M059J (cell line): ENCODE results near the gene ADGRG6. TPM values are rescaled to one million over a fixed set of nuclear protein-coding genes. Genes with fewer than 3 reads are reported as not detected.

Source experiments
- DNase-seq: peaks from one replicate; pipeline ENCODE4 v3.0.0-alpha.2; 2012; ENCODE audit warnings: low read depth
- total RNA-seq: library from RNA; depleted of rRNA; stranded (reverse); fragments of >200 nt; shearing (Covaris generic); gene quantifications from 2 replicates; pipeline ENCODE4 v1.2.3, GENCODE V29; 2014

Gene ADGRG6
- total RNA-seq, 1 experiment from 2014 or later = 8.8 TPM

DNA sequence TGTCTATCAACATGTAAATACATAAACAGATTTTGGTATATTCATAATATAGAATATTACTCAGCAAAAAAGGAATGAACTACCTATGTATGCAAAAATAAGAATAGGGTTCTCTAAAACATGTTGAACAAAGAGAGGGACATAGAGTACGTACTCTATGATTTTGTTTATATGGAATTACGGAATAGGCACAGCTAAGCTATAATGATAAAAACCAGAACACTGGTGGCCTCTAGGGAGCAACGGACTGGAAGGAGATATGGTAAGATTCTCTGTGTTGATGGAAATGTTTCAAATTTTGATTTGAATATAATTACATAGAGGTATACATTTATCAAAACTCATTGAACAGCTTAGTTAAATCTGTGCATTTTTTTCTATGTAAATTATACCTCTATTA is 19.6 kb downstream of the ADGRG6 start:
- no peak for DNase-seq

DNA sequence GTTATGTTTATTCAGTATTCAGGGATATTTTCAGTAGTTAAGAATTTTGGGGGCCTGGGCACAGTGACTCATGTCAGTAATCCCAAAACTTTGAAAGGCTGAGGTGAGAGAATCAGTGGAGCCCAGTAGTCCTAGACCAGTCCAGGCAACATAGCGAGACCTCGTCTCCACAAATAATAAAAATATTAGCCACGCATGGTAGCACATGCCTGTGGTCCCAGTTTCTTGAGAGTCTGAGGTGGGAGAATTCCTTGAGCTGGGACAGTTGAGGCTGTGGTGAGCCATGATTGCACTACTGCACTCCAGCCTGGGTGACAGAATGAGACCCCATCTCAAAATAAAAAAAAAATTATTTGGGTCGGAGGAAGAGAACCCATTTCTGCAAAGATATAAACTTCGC is 20.3 kb downstream of the ADGRG6 start:
- DNase-seq = peak; percentile 72

DNA sequence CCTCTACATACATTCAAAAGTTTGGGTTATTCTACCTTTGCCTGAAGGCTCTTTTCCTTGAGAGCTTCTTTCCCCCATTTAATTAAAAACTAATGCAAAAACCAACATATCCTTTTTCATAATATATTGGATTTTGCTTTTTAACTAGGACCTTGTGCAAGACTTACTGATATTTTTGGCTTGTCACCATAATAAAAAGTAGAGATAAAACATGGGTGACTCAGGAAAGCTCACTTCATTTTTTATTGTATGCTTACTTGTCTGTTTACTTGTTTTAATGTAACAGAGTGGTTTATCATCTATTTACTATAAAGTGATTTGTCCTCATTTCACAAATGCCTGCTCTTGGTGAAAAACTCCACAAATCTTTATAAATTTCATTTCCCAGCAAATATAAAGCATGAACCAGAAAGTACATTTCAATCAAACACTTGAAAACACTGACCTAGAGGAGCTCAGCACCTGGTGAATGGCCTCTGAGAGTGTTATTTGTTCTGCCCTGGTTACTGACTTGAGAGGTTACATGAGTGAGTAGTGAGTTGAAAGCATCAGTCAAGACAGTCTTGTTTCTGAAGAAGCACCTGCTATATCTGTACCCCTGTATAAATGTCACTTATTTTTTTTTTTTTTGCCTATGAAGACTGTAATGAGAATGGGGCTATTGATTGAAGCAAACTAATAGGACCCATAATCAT is 20.8 kb downstream of the ADGRG6 start:
- peak; percentile 14 for DNase-seq

DNA sequence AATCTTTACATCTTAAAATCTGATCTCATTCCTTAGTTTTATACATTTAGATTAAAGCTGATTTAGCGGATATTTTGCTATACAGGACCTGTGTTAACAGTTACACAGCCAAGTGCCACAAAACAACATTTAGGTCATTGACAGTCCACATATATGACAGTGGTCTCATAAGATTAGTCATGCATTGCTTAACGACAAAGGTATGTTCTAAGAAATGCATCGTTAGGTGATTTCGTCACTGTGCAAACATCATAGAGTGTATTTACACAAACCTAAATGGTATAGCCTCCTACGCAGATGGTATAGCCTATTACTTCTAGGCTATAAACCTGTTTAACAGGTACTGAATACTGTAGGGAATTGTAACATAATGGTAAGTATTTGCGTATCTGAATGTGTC is 21.6 kb downstream of the ADGRG6 start:
- DNase-seq = no peak

DNA sequence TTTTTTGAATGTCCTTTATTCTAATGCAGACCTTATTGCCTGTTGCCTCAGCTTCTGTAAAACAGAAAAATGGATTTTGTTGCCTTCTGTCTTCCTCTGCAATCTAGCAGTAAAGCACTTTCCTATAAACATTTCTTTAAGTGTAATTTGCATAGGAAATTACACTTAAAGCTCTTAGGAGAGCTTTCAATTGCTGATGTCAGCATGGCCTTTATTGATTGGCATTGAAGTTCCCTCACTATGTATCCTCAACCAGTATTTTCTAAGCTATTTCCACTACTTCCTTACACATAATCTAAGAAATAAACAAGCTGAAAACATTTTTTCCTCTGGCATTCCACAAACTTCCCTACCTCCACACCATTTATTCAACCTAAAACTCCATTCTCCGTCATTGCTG is 22.3 kb downstream of the ADGRG6 start:
- DNase-seq = no peak

DNA sequence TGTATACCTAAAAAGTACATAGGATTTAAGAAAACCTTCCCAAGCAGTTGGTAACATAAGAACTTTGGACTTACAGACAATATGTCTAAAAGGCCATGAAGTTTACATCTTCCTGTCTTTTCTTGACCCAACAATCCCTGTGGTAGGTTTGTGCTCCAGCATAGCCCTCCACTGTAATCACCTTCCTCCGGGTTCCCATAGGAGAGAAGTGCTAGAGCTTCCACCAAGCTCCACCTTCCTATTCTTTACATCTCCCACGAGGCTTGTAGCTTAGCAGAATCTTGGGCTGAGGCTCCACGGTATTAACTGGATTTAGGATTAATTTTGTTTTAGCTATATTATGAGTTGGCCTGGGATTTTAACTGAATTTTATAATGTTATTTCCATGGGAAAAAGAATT is 23.3 kb downstream of the ADGRG6 start:
- DNase-seq = no peak

DNA sequence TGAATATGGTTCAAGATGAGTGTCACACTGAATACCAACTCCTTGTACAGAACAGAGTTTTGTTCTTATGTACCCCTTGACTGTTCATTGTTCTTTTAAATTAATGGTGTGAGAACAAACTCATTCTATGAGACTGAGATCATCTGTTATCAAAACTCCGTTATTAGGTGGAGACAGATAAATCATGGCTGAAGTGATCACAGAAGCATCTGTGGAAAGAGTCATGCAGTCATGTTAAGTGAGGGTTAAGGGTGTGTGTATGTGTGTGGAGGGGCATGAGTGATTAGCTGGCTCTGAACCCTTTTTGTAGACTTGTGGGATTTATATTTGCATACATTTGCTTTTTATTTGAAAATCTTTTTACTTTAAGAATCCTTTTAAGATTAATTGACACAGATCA is 24.7 kb downstream of the ADGRG6 start:
- DNase-seq = no peak

DNA sequence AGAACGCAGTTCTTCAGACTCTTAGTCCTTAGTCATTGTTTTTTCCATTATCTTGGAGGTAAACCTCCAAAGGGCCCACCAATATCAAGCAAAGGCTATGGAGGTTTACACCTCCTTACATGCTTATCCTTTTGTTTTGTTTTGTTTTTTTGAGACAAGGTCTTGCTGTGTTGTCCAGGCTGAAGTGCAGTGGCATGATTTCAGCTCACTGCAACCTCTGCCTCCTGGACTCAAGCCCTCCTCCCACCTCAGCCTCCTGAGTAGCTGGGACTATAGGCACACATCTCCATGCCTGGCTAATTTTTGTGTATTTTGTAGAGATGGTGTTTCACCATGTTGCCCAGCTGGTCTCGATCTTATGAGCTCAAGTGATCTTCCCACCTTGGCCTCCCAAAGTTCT is 26.3 kb downstream of the ADGRG6 start:
- no peak for DNase-seq

DNA sequence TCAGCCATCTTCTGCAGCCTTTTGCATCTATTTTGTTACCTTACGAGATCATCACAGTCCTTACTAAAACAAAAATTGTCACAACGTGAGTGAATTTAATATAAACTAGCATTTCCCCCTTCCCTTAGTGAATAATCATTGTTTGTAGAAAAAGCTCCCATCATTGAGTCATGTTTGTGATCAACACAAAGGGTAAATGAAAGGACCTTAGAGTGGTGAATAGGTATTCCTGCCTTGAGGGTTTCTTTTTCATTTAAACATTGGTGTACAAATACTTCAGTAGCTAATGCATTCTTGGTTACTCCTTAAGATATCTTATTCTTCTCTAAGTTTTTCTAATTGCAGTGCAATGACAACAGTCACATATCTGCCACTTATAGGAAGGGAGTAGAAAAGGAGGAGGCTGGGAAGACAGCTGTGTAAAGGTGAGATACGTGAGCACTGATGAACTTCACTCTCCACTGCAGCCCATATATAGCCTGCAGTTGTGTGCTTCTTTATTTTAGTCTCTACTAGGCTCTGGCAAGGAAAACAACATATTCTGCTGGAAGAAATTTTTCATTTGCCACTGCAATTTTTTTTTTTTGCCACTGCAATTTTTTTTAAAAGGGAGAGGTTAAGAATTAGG is 27.8 kb downstream of the ADGRG6 start:
- peak; percentile 37 for DNase-seq

DNA sequence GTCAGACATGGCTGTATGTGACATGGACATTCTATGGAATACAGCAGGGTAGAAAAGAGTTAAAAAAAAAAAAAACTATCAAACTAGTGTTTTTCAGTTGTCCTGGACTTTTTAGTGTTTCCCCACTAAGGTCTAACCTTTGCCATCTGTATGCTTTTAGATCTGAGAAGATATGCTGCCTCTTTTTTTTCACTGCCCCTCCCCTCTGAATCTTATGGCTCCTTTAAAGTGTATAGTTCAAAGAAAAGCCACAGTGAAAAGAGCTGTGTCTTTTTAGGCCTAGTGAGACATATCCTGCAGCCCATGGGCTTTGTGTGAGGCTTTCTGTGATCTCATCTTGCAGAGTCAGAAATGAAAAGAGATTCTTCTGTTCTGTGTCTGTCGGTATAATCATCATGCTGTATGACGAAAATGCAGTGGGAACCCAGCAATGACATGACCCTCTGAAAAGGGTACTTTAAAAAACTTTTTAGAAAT is 29.3 kb downstream of the ADGRG6 start:
- no peak for DNase-seq

DNA sequence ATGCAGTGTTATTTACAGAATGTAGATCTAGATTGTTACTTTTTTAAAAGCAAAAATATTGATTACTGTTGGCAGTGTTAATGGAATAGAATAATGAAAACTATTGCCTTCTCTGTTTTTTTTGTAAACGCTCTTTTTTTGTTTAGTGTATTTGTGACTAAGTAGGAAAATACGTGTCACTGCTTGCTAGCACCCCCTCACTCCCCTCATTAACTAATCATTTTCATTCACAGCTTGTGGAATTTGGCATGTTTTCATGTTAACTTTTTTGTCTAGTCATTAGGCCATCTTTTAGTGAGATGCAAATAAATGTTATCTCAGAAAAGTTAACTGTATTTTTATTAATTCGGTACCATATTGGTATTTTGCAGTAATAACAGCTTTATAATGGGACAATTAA is 29.8 kb downstream of the ADGRG6 start:
- DNase-seq = no peak

DNA sequence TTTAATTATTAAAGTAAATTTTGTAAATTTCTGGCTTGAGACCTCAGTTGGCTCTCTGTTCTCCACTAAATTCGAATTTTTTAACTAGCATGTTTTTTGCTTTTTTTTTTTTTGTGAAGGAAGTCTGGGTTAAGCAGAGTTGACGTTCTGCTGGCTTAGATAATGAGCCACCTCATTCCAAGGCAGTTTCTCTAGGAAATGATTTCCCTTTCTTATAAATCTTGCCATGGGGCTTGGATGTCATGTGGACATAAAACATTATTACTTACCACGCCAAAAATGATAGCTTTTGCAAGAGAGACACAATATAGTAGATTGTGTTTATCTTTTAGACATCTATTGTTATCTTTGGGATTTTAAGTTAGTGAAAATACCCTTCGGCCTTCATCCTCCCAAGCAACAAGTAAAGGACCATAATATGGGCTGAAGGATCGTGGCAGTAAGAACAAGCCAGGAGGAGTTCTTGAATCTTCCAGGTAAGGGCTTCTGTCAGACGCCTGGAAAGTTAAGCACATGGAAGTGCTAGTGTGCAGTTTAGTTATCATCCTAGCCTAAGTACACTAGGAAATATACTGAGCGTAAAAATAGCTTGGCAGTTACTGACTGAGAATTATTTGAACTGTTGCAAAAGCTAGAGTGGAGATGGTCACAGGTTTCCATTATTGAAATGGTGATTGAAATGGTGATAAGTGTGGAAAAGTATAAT is 30.7 kb downstream of the ADGRG6 start:
- no peak for DNase-seq

DNA sequence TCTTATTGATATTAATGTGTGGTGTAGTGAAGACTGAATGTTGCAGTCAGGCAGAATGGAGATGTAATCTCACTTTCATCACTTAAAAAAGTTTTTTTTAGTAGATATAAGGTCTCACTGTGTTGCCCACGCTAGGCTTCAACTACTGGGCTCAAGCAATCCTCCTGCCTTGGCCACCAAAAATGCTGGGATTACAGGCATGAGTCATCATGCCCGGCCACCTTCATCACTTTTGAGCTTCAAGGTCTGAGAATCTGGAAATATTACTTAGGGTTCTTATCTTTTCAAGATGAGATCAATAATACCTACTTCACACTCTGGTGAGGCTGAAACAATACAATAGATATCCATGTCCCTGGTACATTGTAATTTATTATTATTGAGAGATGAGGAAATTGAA is 31.6 kb downstream of the ADGRG6 start:
- peak; percentile 36 for DNase-seq

DNA sequence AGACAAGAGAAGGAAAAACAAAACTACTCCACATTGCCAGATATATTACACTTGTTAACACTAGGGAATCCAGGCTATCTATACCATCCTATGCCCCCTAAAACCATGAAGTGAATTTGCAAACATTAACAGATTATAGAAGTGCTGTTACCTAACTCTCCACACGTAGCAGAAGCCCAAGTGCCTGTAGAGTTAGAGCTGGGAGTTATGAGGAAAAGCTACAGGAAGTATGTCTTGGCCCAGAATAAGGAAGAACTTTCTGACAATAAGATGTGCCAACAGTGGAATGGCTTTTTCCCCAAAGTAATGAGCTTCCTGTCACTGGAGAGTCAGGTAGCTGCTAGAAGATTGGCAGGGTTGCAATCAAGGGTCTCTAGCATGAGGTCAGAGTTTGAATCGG is 32.5 kb downstream of the ADGRG6 start:
- no peak for DNase-seq

DNA sequence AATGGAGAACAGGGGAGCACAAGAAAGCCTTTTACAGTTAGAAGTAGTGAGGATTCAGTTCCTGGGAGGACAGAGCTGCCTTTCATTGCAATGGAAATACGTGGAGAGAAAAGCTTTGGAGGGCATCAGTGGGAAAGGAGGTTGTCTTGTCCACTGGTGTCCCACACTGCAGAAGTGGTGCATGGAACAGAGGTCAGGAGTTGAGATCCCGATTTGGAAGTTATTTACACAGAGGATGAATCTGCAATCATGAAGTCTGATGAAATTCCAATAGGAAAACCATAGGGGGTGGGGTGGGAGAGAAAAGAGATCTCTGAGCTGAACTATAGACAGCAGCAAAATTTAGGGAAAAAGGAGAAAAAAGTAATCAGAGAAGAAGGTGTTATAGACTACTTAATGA is 33.6 kb downstream of the ADGRG6 start:
- no peak for DNase-seq

DNA sequence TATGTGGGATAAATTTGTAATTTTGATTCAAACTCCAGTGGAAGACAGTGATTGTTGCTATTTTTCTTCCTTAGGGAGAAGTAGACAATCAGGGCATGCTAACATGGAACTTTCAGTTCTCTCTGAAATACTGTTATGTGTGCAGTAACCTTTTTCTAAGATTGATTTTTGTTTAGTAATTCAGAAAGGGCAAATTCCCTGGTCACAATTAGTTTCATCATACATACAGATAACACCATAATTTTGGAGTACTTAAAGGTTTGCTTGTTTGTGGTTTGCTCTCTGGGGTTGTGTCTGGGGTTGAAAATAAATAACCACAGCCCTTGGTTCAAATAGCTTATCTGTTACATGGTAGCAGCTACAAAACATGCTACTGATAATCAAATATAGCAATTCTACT is 34.4 kb downstream of the ADGRG6 start:
- no peak for DNase-seq

DNA sequence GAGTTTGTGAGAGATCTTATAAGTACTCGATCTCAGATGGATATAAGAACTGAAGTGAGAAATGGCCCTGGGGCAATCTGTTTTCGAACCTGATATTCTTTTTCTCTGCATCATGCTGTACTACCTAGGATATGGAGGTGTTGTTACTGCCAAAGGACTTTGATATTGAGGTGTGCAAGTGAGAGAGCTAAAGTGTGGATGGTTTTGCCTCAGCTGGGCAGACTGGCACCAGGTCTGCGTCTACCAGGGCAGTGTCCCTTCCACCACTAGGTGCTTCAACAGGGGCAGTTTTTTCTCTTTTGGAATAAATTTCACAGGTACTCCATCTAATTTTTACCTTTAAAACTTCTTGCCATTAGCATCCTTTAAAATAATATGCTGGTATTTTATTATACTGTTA is 35.0 kb downstream of the ADGRG6 start:
- DNase-seq = no peak

DNA sequence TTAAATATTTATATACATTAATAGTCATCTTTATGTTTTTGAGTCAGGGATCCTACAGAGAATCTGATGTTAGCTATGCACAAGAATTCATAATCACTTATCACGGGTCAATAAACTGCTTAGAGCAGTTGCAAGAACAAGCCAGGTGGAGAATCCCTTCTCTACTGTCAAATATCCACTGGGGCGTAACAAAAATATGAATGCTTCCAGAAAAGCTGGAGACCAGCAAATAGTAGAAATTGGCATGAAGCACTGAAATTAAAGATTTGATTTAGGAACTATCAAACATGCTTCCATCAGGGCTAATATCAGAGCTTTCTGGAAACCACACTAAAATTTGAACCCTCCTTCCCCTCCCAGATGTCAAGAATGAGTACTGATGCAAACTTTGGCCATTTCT is 37.3 kb downstream of the ADGRG6 start:
- DNase-seq = no peak

DNA sequence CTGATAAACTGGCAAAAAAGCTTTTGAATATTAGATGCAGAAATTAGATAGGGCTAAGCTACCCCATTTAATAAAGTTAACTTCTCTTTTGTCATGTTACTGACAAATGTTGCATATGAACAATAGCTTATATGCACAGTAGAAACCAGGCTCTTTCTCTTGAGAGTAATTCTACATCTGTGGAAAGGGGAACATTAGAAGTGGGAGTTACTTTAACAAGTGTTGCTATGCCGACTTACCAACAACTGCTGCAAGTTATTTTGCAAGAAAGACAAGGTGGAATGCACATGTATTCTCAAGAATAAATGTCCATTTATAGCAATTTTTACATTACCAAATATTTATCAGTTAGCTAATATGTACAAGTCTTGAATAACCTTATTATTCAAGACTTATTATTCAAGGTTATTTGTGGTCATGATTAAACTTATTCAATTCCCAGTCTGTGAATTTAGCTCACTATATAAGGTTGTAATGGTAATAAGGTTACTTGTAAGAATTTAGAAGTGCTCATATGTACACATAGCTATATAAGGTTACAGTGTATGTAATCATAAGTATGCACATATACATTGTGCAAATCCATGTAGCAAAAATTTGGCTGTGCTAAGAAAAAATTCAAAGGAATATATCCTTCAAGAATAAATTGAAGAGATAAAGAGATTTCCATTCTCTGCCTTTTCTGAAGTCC is 38.3 kb downstream of the ADGRG6 start:
- DNase-seq = no peak

DNA sequence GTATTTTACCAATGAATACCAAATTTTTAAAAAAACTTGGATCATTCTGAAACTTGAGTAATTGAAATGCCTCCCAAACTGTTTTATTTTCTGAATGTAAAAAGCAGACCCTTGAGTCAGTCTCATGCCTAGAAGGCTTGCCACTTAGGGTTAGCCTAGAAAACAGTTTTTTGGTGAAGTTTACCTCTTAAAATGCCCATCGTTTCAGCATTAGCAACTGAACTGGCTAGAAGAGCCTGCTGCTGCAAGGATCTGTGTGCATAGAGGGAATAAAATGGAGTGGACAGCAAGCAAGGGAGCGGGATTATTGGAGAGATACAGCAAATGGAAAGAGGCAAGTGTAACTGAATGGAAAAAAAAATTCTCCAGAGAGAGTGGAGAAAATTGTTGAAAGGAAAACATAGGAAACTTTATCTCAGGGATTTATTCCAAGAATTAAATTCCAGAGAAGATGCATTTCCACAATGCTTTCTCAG is 40.1 kb downstream of the ADGRG6 start:
- no peak for DNase-seq

DNA sequence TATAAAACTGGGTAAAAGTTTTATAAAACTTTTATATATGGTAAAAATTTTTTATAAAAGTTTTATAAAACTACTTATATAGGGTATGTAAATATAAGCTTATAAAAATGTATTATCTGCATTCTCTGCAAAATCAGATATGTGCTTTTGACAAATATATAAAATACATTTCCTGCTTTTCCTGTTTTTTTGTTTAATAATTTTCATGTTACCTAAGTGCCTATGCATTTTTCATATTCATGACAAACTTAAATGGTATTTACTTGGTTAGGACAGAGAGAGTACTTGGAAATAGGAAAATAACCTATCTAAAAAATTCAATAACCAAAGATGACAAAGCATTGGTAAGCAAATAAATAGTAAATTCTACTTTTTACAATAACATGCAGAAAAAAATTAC is 41.2 kb downstream of the ADGRG6 start:
- no peak for DNase-seq

DNA sequence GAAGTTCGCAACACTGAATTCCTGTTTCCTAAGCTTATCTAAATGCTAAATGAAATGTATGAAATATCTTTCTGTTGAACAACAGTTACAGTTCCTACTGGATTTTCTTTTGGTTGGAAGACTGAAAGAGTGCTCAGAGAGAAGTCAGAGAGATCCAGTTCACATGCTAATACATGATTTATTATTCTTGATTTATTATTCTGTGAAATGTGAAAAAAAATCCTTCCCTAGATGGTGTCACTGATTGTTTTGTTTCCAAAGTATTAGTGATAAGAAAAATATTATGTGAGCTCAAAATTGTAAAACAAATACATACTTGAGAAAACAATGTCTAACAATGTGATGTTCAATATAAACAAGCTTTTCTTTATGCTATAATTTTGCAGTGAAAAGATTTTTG is 42.1 kb downstream of the ADGRG6 start:
- no peak for DNase-seq
